B cell (primary cell): Measurements from ENCODE around the gene STAC.

Experiments used
- CTCF ChIP-seq: fragments of 200-600 bp; IDR thresholded peaks from one replicate; pipeline ENCODE4 v1.8.0; 2022; ENCODE audit warnings: antibody characterized with exemption, mild to moderate bottlenecking
- EZH2 ChIP-seq: IDR thresholded peaks from 2 replicates; pipeline ENCODE4 v1.6.1; 2012; ENCODE audit warnings: borderline replicate concordance, low read depth, mild to moderate bottlenecking, moderate library complexity, low read length; ENCODE audit not compliant: insufficient read depth, poor library complexity, severe bottlenecking

GRCh38 chr3:36475558-36475957, 95.3 kb downstream of the STAC start:
- TF ChIP-seq EZH2 (no peak), CTCF (no peak)
